Neural cell (in vitro differentiated cells): ENCODE measurements around the gene SEZ6L2. TPM values are rescaled to one million over a fixed set of nuclear protein-coding genes. Genes with fewer than 3 reads are reported as not detected.

Experiments used
- H2AFZ ChIP-seq: fragments of 200-600, 300-800 bp; sonication (generic), shearing (Covaris generic); 2 replicates; pipeline ENCODE4 v1.6.0; 2014; ENCODE audit warnings: low read depth, mild to moderate bottlenecking, antibody characterized with exemption, low read length, moderate library complexity
- H3F3A ChIP-seq: fragments of 200-600 bp; shearing (Covaris generic); 2 replicates; pipeline ENCODE4 v1.6.1; 2016; ENCODE audit warnings: mild to moderate bottlenecking, moderate library complexity, mixed read lengths, antibody characterized with exemption, low read length; ENCODE audit not compliant: insufficient read depth, poor library complexity, severe bottlenecking
- H3K27ac ChIP-seq: fragments of 200-600, 300-800 bp; sonication (generic), shearing (Covaris generic); 2 replicates; pipeline ENCODE4 v1.5.1; 2014; ENCODE audit warnings: mild to moderate bottlenecking, low read length, moderate library complexity
- H3K27me3 ChIP-seq: fragments of 300-800, 200-600 bp; sonication (generic), shearing (Covaris generic); 2 replicates; pipeline ENCODE4 v1.6.0; 2014; ENCODE audit warnings: mild to moderate bottlenecking, low read depth, low read length, moderate library complexity; ENCODE audit not compliant: insufficient read depth
- H3K36me3 ChIP-seq: fragments of 300-800, 200-600 bp; sonication (generic), shearing (Covaris generic); 2 replicates; pipeline ENCODE4 v1.5.1; 2014; ENCODE audit warnings: mild to moderate bottlenecking, antibody characterized with exemption, low read length, moderate library complexity; ENCODE audit not compliant: insufficient read depth
- H3K4me2 ChIP-seq: fragments of 300-800, 200-600 bp; sonication (generic), shearing (Covaris generic); 2 replicates; pipeline ENCODE4 v1.6.0; 2014; ENCODE audit warnings: mild to moderate bottlenecking, low read length
- H3K4me3 ChIP-seq: fragments of 300-800, 200-600 bp; sonication (generic), shearing (Covaris generic); 2 replicates; pipeline ENCODE4 v1.5.1; 2014; ENCODE audit warnings: mild to moderate bottlenecking, low read length, moderate library complexity
- H3K79me2 ChIP-seq: fragments of 200-600 bp; shearing (Covaris generic); replicated peaks from 2 replicates; pipeline ENCODE4 v1.6.0; 2014; ENCODE audit warnings: mild to moderate bottlenecking, low read length, moderate library complexity; ENCODE audit not compliant: insufficient read depth
- H3K9ac ChIP-seq: fragments of 300-800, 200-600 bp; sonication (generic), shearing (Covaris generic); 2 replicates; pipeline ENCODE4 v1.6.1; 2016; ENCODE audit warnings: mild to moderate bottlenecking, low read length, mixed read lengths
- H3K9me2 ChIP-seq: fragments of 200-600 bp; shearing (Covaris generic); 2 replicates; pipeline ENCODE4 v1.6.1; 2016; ENCODE audit warnings: mild to moderate bottlenecking, low read length, mixed read lengths; ENCODE audit not compliant: insufficient read depth
- H3K9me3 ChIP-seq: fragments of 200-600, 300-800 bp; sonication (generic), shearing (Covaris generic); 2 replicates; pipeline ENCODE4 v1.6.1; 2016; ENCODE audit warnings: mild to moderate bottlenecking, mixed run types, low read length, moderate library complexity, mixed read lengths
- H4K20me1 ChIP-seq: fragments of 200-600 bp; shearing (Covaris generic); 2 replicates; pipeline ENCODE4 v1.6.1; 2016; ENCODE audit warnings: mild to moderate bottlenecking, mixed run types; ENCODE audit not compliant: insufficient read depth
- EP300 ChIP-seq: fragments of 450-650 bp; conservative IDR thresholded peaks from 2 replicates; pipeline ENCODE4 v1.6.1; 2014; ENCODE audit warnings: antibody characterized with exemption, mild to moderate bottlenecking, moderate library complexity; ENCODE audit not compliant: poor library complexity, severe bottlenecking
- MXI1 ChIP-seq: fragments of 450-650 bp; conservative IDR thresholded peaks from 2 replicates; pipeline ENCODE4 v1.6.1; 2014; ENCODE audit warnings: antibody characterized with exemption, mild to moderate bottlenecking; ENCODE audit not compliant: poor library complexity, severe bottlenecking
- RAD21 ChIP-seq: fragments of 450-650 bp; conservative IDR thresholded peaks from 2 replicates; pipeline ENCODE4 v1.6.1; 2014; ENCODE audit warnings: antibody characterized with exemption, mild to moderate bottlenecking, moderate library complexity
- SMC3 ChIP-seq: fragments of 450-650 bp; conservative IDR thresholded peaks from 2 replicates; pipeline ENCODE4 v1.6.1; 2014; ENCODE audit warnings: antibody characterized with exemption, mild to moderate bottlenecking, moderate library complexity; ENCODE audit not compliant: poor library complexity
- TAF1 ChIP-seq: IDR thresholded peaks from 2 replicates; pipeline ENCODE4 v1.6.1; 2012; ENCODE audit warnings: low read depth
- polyA plus RNA-seq: library from polyadenylated mRNA; depleted of rRNA; stranded (reverse); fragments of >200 nt; gene quantifications from 2 replicates; pipeline ENCODE4 v1.2.3, GENCODE V29; 2014
- TF ChIP-seq, protein P1 (sequence below): IDR thresholded peaks from 2 replicates; pipeline ENCODE4 v1.6.1; 2012; ENCODE audit warnings: borderline replicate concordance

SEZ6L2 gene
- polyA plus RNA-seq, 1 donor from 2014 or later = 48.8 TPM

DNA sequence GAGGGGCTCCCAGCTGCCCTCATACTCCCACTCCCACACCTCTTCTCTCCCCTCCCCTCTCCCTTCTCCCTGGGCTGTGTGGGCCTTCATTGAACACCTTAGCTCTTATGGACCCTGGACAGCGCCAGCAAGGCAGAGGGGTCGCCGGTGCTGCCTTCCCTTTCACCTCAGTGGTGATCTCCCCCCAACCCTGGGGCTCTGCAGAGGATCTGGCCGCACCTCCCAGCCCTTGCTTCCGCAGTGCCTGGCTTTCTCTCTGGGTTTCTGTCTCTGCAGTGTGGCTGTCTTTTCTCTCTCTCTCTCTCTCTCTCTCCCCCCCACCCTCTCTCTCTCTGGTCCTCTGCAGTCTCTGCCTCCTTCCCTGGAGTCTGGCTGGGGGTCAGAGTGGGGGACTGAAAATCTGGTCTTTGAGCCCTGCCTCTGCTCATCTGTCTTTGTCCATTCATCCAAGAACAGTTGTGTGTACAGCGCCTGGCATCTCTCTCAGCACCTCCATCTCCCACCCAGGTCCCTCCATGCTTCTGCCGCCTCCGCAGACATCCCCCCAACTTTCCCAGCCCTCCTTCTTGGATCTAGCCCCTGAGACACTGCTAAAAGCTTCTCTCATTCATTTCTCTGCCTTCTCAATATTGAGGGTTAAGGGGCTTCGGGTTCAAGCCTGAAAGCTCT lies 1.1 kb downstream of the SEZ6L2 start:
- H3K4me3 ChIP-seq = peak overlapping the region; percentile 75
- H3F3A ChIP-seq = no peaks in the 10 kb centered on the region
- peaks cover 22% of the 10 kb centered on the region for H3K79me2 ChIP-seq
- no peaks in the 10 kb centered on the region for H3K36me3 ChIP-seq
- no peaks in the 10 kb centered on the region for H3K27me3 ChIP-seq
- H3K4me2 ChIP-seq = peak overlapping the region; percentile 94
- H4K20me1 ChIP-seq = no peaks in the 10 kb centered on the region
- H3K27ac ChIP-seq = peak overlapping the region; percentile 98
- TF ChIP-seq TAF1 (no peak), EP300 (no peak), SMC3 (no peak), MXI1 (peak; percentile 61)
- TF ChIP-seq, protein P1, sequence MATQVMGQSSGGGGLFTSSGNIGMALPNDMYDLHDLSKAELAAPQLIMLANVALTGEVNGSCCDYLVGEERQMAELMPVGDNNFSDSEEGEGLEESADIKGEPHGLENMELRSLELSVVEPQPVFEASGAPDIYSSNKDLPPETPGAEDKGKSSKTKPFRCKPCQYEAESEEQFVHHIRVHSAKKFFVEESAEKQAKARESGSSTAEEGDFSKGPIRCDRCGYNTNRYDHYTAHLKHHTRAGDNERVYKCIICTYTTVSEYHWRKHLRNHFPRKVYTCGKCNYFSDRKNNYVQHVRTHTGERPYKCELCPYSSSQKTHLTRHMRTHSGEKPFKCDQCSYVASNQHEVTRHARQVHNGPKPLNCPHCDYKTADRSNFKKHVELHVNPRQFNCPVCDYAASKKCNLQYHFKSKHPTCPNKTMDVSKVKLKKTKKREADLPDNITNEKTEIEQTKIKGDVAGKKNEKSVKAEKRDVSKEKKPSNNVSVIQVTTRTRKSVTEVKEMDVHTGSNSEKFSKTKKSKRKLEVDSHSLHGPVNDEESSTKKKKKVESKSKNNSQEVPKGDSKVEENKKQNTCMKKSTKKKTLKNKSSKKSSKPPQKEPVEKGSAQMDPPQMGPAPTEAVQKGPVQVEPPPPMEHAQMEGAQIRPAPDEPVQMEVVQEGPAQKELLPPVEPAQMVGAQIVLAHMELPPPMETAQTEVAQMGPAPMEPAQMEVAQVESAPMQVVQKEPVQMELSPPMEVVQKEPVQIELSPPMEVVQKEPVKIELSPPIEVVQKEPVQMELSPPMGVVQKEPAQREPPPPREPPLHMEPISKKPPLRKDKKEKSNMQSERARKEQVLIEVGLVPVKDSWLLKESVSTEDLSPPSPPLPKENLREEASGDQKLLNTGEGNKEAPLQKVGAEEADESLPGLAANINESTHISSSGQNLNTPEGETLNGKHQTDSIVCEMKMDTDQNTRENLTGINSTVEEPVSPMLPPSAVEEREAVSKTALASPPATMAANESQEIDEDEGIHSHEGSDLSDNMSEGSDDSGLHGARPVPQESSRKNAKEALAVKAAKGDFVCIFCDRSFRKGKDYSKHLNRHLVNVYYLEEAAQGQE = peak; percentile 19
- no peak overlapping the region for H2AFZ ChIP-seq
- H3K9me3 ChIP-seq = no peaks in the 10 kb centered on the region
- peak overlapping the region; percentile 98 for H3K9ac ChIP-seq
- H3K9me2 ChIP-seq = no peaks in the 10 kb centered on the region

GRCh38 chr16:29897333-29897732 lies 2.0 kb downstream of the SEZ6L2 start:
- peak overlapping the region; percentile 98 for H3K27ac ChIP-seq
- no peaks in the 10 kb centered on the region for H3K36me3 ChIP-seq
- H2AFZ ChIP-seq = no peak overlapping the region
- H3K4me2 ChIP-seq = peak overlapping the region; percentile 94
- H3F3A ChIP-seq = no peaks in the 10 kb centered on the region
- TF ChIP-seq RAD21 (no peak), TAF1 (no peak), MXI1 (no peak)
- no peaks in the 10 kb centered on the region for H3K27me3 ChIP-seq
- no peaks in the 10 kb centered on the region for H3K9me3 ChIP-seq
- peak overlapping the region; percentile 98 for H3K9ac ChIP-seq
- H3K4me3 ChIP-seq = peak overlapping the region; percentile 75
- peaks cover 22% of the 10 kb centered on the region for H3K79me2 ChIP-seq
- no peaks in the 10 kb centered on the region for H3K9me2 ChIP-seq
- no peaks in the 10 kb centered on the region for H4K20me1 ChIP-seq

DNA sequence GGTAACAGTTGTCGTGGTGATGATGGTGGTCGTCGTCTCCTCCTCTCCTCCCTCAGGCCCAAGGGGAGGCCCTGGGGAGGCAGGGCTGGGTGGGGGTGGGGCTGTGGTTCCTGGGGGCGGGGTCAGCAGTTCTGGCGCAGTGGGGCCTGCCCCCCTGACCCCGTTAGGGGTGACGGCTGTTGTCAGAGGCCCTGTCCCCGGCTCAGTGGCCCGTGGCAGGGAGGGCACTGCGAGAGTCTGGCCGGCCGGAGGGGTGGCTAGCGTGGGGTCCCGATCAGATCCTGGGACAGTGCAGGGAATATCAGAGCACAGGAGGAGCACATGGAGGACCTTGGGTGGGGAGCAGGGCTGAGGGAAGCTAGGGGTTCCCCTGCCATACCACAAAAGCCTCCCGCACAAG lies 2.5 kb downstream of the SEZ6L2 start:
- Histone ChIP-seq H3K27me3 (no peaks in the 10 kb centered on the region), H3K9me3 (no peaks in the 10 kb centered on the region), H3K36me3 (no peaks in the 10 kb centered on the region), H3K4me3 (peak overlapping the region; percentile 75), H4K20me1 (no peaks in the 10 kb centered on the region), H3K79me2 (peaks cover 19% of the 10 kb centered on the region), H3K4me2 (no peak overlapping the region), H3F3A (no peaks in the 10 kb centered on the region), H2AFZ (no peak overlapping the region), H3K9ac (peak overlapping the region; percentile 98), H3K9me2 (no peaks in the 10 kb centered on the region), H3K27ac (no peak overlapping the region)
- no peak for TF ChIP-seq EP300
